Breast epithelium (tissue), 4 donors: ENCODE results near the gene NSFL1C. TPM values are rescaled to one million over a fixed set of nuclear protein-coding genes. Genes with fewer than 3 reads are reported as not detected.

Experiments used
- DNase-seq, 2 donors: peaks; one replicate each; pipeline ENCODE4 v3.0.0-alpha.2; 2019; ENCODE audit warnings: low spot score in 2 of 2
- H3K27ac ChIP-seq, 2 donors: fragments of 200-600 bp; sonication (generic) in 1 of 2; one replicate each; pipeline ENCODE4 v1.5.1; 2016 to 2019; ENCODE audit warnings: mild to moderate bottlenecking in 1 of 2
- H3K27me3 ChIP-seq, 2 donors: fragments of 200-600 bp; sonication (generic) in 1 of 2; one replicate each; pipeline versions ENCODE4 v1.5.1 to v1.6.0; 2017 to 2019; ENCODE audit warnings: control low read depth in 1 of 2, mild to moderate bottlenecking in 1 of 2
- H3K36me3 ChIP-seq: fragments of 200-600 bp; one replicate; pipeline ENCODE4 v1.5.1; 2019
- H3K4me1 ChIP-seq, 2 donors: fragments of 200-600 bp; sonication (generic); one replicate each; pipeline ENCODE4 v1.5.1; 2016 to 2019; ENCODE audit warnings: control low read depth in 1 of 2
- H3K4me3 ChIP-seq, 3 donors: fragments of 200-600 bp; sonication (generic); 1 replicate in 2 of 3; 2 replicates in 1 of 3; pipeline ENCODE4 v1.5.1; 2016 to 2019; ENCODE audit warnings: mild to moderate bottlenecking in 3 of 3, moderate library complexity in 2 of 3
- H3K9me3 ChIP-seq, 2 donors: fragments of 200-600 bp; sonication (generic) in 1 of 2; one replicate each; pipeline ENCODE4 v1.5.1; 2016 to 2019; ENCODE audit warnings: control low read depth in 1 of 2
- POLR2A ChIP-seq: fragments of 450-650 bp; IDR thresholded peaks from one replicate; pipeline ENCODE4 v1.6.1; 2016; ENCODE audit warnings: antibody characterized with exemption, mild to moderate bottlenecking, moderate library complexity
- POLR2AphosphoS5 ChIP-seq, 3 donors: sonication (generic); formaldehyde crosslinking; IDR thresholded peaks; one replicate each; pipeline ENCODE4 v1.6.1; 2017; ENCODE audit warnings: antibody characterized with exemption in 3 of 3
- intact Hi-C: fragments of 100-400 bp; cut with DNase I; formaldehyde crosslinking; loops from one replicate; pipeline ENCODE4 v1.15.1; 2023; ENCODE audit warnings: low total_unique reads
- total RNA-seq, 3 donors: library from RNA; depleted of rRNA; stranded (reverse); fragments of >200 nt; gene quantifications; one replicate each; pipeline ENCODE4 v1.1.0, GENCODE V29; 2016
- TF ChIP-seq, protein P1 (sequence below), 3 donors: fragments of 450-650 bp; IDR thresholded peaks; one replicate each; pipeline ENCODE4 v1.5.1; 2016 to 2017; ENCODE audit warnings: antibody characterized with exemption in 3 of 3, mild to moderate bottlenecking in 3 of 3, moderate library complexity in 3 of 3

The NSFL1C gene
- total RNA-seq, 3 donors from 2014 or later = 36.7 to 67.5 (median 49.5) TPM

- no peak for TF ChIP-seq POLR2A
- TF ChIP-seq POLR2AphosphoS5 (IDR thresholded peaks at IDR 0.05) = no peak
- TF ChIP-seq, protein P1, sequence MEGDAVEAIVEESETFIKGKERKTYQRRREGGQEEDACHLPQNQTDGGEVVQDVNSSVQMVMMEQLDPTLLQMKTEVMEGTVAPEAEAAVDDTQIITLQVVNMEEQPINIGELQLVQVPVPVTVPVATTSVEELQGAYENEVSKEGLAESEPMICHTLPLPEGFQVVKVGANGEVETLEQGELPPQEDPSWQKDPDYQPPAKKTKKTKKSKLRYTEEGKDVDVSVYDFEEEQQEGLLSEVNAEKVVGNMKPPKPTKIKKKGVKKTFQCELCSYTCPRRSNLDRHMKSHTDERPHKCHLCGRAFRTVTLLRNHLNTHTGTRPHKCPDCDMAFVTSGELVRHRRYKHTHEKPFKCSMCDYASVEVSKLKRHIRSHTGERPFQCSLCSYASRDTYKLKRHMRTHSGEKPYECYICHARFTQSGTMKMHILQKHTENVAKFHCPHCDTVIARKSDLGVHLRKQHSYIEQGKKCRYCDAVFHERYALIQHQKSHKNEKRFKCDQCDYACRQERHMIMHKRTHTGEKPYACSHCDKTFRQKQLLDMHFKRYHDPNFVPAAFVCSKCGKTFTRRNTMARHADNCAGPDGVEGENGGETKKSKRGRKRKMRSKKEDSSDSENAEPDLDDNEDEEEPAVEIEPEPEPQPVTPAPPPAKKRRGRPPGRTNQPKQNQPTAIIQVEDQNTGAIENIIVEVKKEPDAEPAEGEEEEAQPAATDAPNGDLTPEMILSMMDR (IDR thresholded peaks at IDR 0.05) = no peak
- no peak for DNase-seq
- Histone ChIP-seq H3K27me3 (no peaks in the 10 kb centered on the region), H3K27ac (peak overlapping the region; percentile 79 to 91), H3K36me3 (no peaks in the 10 kb centered on the region), H3K4me3 (peak overlapping the region; percentile 69 to 98 (median 91)), H3K9me3 (no peaks in the 10 kb centered on the region), H3K4me1 (peaks cover 3 to 25% of the 10 kb centered on the region in 2 donors)
- intact Hi-C loops = loop anchor here (5.0 kb wide), 1 partner anchor 65 kb away; the partner anchor contains the start of gene SDCBP2
Measured at GRCh38 chr20:1392443-1392692, 74.3 kb downstream of the NSFL1C start.

Other genes starting within 250 kb of the NSFL1C start
- not detected for gene RAD21L1, start 240.8 kb downstream of the NSFL1C start, total RNA-seq
- 1 to 10 TPM; 2.3 to 4.0 (median 3.5) TPM for gene SNPH, start 200.6 kb downstream of the NSFL1C start, total RNA-seq
- 10 to 100 TPM in 1 of 3 donors, 1 to 10 TPM in 2; 5.0 to 10.8 (median 9.8) TPM for gene SDCBP2, start 137.7 kb downstream of the NSFL1C start, total RNA-seq
- 100 to 1,000 TPM; 115 to 191 (median 128) TPM for gene FKBP1A, start 73.8 kb downstream of the NSFL1C start, total RNA-seq
- 10 to 100 TPM in 1 of 3 donors, 1 to 10 TPM in 2; 2.9 to 30.9 (median 4.3) TPM for gene SIRPB2, start 24.6 kb upstream of the NSFL1C start, total RNA-seq
- gene SIRPD, start 90.9 kb upstream of the NSFL1C start, total RNA-seq = not detected
- 1 to 10 TPM; 2.6 to 8.5 (median 5.8) TPM for gene SIRPB1, start 153.2 kb upstream of the NSFL1C start, total RNA-seq
- gene SIRPG, start 190.9 kb upstream of the NSFL1C start, total RNA-seq = not detected